ENCODE measurements around the gene TAS1R1.

- TF ChIP-seq POLR2A (IDR thresholded peaks at IDR 0.05) (peak; percentile 17 to 54), CTCF (IDR thresholded peaks at IDR 0.05) (peak; percentile 95 to 99 (median 98))
Observed at GRCh38 chr1:6554031-6554906, 838 bp upstream of the TAS1R1 start, which contains the start of gene NOL9.
